Fibroblast of the aortic adventitia (primary cell): Measurements from ENCODE around the gene RASSF7. TPM values are rescaled to one million over a fixed set of nuclear protein-coding genes. Genes with fewer than 3 reads are reported as not detected.

ENCODE experiments used
- DNase-seq: peaks from one replicate; pipeline ENCODE4 v3.0.0-alpha.2; 2010; ENCODE audit warnings: low read depth
- H3K4me3 ChIP-seq: 2 replicates; pipeline ENCODE4 v1.5.1; 2011; ENCODE audit warnings: low read depth, mild to moderate bottlenecking, control low read depth, low read length, moderate library complexity
- CTCF ChIP-seq: IDR thresholded peaks from 2 replicates; pipeline ENCODE4 v1.5.1; 2011; ENCODE audit warnings: mild to moderate bottlenecking, low read length, control low read depth, inconsistent platforms; ENCODE audit not compliant: insufficient read depth
- total RNA-seq: library from RNA; depleted of rRNA; stranded (reverse); fragments of >200 nt; gene quantifications from 2 replicates; pipeline ENCODE4 v1.2.3, GENCODE V29; 2012; ENCODE audit warnings: low replicate concordance

Gene RASSF7
- total RNA-seq, 1 donor, result 1.6 TPM

GRCh38 chr11:534396-535209 lies 26.2 kb upstream of the RASSF7 start:
- peak overlapping the region; percentile 79 for H3K4me3 ChIP-seq
- no peak for TF ChIP-seq CTCF
- no peak for DNase-seq

GRCh38 chr11:535210-535518 lies 25.6 kb upstream of the RASSF7 start:
- no peak for DNase-seq
- TF ChIP-seq CTCF, result peak; percentile 5
- H3K4me3 ChIP-seq, result peak overlapping the region; percentile 79

- peak within 1 kb of the TSS; percentile 79 for H3K4me3 ChIP-seq
- peak; percentile 93 for DNase-seq
- no peak for TF ChIP-seq CTCF
Measured at GRCh38 chr11:535519-536454, 25.0 kb upstream of the RASSF7 start, which contains the start of gene HRAS. TSS of gene HRAS (minus strand) at chr11:535576.

- peak; percentile 38 for DNase-seq
- TF ChIP-seq CTCF, result no peak
- peak within 1 kb of the TSS; percentile 25 for H3K4me3 ChIP-seq
Measured at GRCh38 chr11:536841-537621, 23.7 kb upstream of the RASSF7 start, which contains the start of gene LRRC56. TSS of gene LRRC56 (plus strand) at chr11:537527. CDS start at chr11:540685, 3,158 bp downstream.

GRCh38 chr11:537622-538430 lies 22.9 kb upstream of the RASSF7 start:
- DNase-seq, result no peak
- TF ChIP-seq CTCF, result no peak
- no peak overlapping the region for H3K4me3 ChIP-seq
